K562 (cell line): ENCODE data around the gene TRAP1. TPM values are rescaled to one million over a fixed set of nuclear protein-coding genes. Genes with fewer than 3 reads are reported as not detected.

Experiments used
- ATAC-seq: fragments of 200-7000 bp; cut with Tn5 transposase; 3 replicates; pipeline ENCODE4 v1.9.1; 2020; ENCODE audit warnings: moderate library complexity
- BruUV-seq: library from RNA; stranded (reverse); fragments of 400-500 nt; replicated peaks from 2 replicates; lab custom pipeline; 2021; lab: Mats Ljungman, UMichigan
- CTCF ChIA-PET: fragments of 300-600 bp; formaldehyde crosslinking; extraction: SDS; loops from one replicate; lab custom pipeline; 2021; ENCODE audit warnings: low intra/inter-chr PET ratio; lab: Yijun Ruan, JAX
- POLR2A ChIA-PET: fragments of 300-600, 350-650 bp; sonication (Branson Sonifier 250); formaldehyde crosslinking; extraction: SDS; loops from one replicate; lab custom pipeline; 2021; ENCODE audit warnings: antibody characterized with exemption, inconsistent platforms; lab: Yijun Ruan, JAX
- DNase-seq, 4 experiments: peaks; one replicate each; pipeline versions ENCODE4 v3.0.0 to v3.0.0-alpha.2; 2011 to 2018; ENCODE audit warnings: low spot score in 3 of 4, mixed read lengths in 3 of 4; ENCODE audit errors: extremely low read depth in 1 of 4
- FAIRE-seq: peaks from 2 replicates; lab custom pipeline; 2011; peaks lifted over from hg19 to GRCh38; lab: Jason Lieb, UNC
- H2AFZ ChIP-seq: 2 replicates; pipeline ENCODE4 v1.6.0; 2011; ENCODE audit warnings: low read depth, low read length, control low read depth, inconsistent platforms
- H3K27ac ChIP-seq: fragments of 200-600 bp; 3 replicates; pipeline ENCODE4 v1.8.0; 2011; ENCODE audit warnings: low read depth, mild to moderate bottlenecking, control low read depth, inconsistent platforms, low read length, moderate library complexity, mixed read lengths; ENCODE audit errors: extremely low read depth
- H3K27me3 ChIP-seq, 2 experiments: fragments of 300-600 bp in 1 of 2; 2 replicates in 1 of 2; 3 replicates in 1 of 2; pipeline versions ENCODE4 v1.6.0 to v1.8.0; 2011; ENCODE audit warnings: inconsistent platforms in 2 of 2, low read length in 2 of 2, mild to moderate bottlenecking in 1 of 2, mixed read lengths in 1 of 2, moderate library complexity in 1 of 2; ENCODE audit not compliant: control insufficient read depth in 2 of 2, insufficient read depth in 2 of 2
- H3K36me3 ChIP-seq: fragments of 300-600 bp; 3 replicates; pipeline ENCODE4 v1.8.0; 2011; ENCODE audit warnings: mild to moderate bottlenecking, low read length, inconsistent platforms; ENCODE audit not compliant: control insufficient read depth, insufficient read depth
- H3K4me1 ChIP-seq, 2 experiments: fragments of 200-600 bp in 1 of 2; replicated peaks in 1 of 2; 2 replicates in 1 of 2; 3 replicates in 1 of 2; pipeline versions ENCODE4 v1.5.1 to v1.8.0; 2011; ENCODE audit warnings: inconsistent platforms in 2 of 2, low read length in 2 of 2, mild to moderate bottlenecking in 1 of 2, mixed read lengths in 1 of 2, moderate library complexity in 1 of 2; ENCODE audit not compliant: control insufficient read depth in 2 of 2, insufficient read depth in 2 of 2
- H3K4me2 ChIP-seq: 2 replicates; pipeline ENCODE4 v1.6.1; 2011; ENCODE audit warnings: low read length, control low read depth, inconsistent platforms, mixed read lengths; ENCODE audit not compliant: insufficient read depth
- H3K4me3 ChIP-seq: fragments of 200-600 bp; sonication (generic), shearing (Covaris generic); 2 replicates; pipeline ENCODE4 v1.5.1; 2016; ENCODE audit warnings: control low read depth, inconsistent platforms
- H3K79me2 ChIP-seq: fragments of 200-600 bp; 3 replicates; pipeline ENCODE4 v1.8.0; 2011; ENCODE audit warnings: low read length, inconsistent platforms; ENCODE audit not compliant: control insufficient read depth, insufficient read depth
- H3K9ac ChIP-seq, 2 experiments: 2 replicates each; pipeline versions ENCODE4 v1.6.0 to v1.6.1; 2011; ENCODE audit warnings: low read depth in 2 of 2, low read length in 2 of 2, control low read depth in 1 of 2, inconsistent platforms in 1 of 2, mild to moderate bottlenecking in 1 of 2, mixed read lengths in 1 of 2; ENCODE audit not compliant: insufficient read depth in 1 of 2
- H3K9me1 ChIP-seq: one replicate; pipeline ENCODE4 v1.6.0; 2011; ENCODE audit warnings: inconsistent platforms, mild to moderate bottlenecking, low read length, moderate library complexity; ENCODE audit not compliant: control insufficient read depth, insufficient read depth
- H3K9me3 ChIP-seq: replicated peaks from 2 replicates; pipeline ENCODE4 v1.5.1; 2011; ENCODE audit warnings: low read depth, low read length, inconsistent platforms; ENCODE audit not compliant: control insufficient read depth, insufficient read depth
- H4K20me1 ChIP-seq: replicated peaks from 2 replicates; pipeline ENCODE4 v1.6.1; 2011; ENCODE audit warnings: low read length, inconsistent platforms, mixed read lengths; ENCODE audit not compliant: control insufficient read depth, insufficient read depth
- BHLHE40 ChIP-seq: IDR thresholded peaks from 2 replicates; pipeline ENCODE4 v1.6.1; 2011; ENCODE audit warnings: low read length, improper control_type of control experiment
- CBFA2T2 ChIP-seq: fragments of 450-650 bp; conservative IDR thresholded peaks from 2 replicates; pipeline ENCODE4 v1.6.1; 2017; ENCODE audit warnings: mild to moderate bottlenecking
- PHB2 ChIP-seq: fragments of 450-650 bp; IDR thresholded peaks from 2 replicates; pipeline ENCODE4 v1.6.1; 2017; ENCODE audit warnings: low read depth
- PHF20 ChIP-seq: fragments of 450-650 bp; IDR thresholded peaks from 2 replicates; pipeline ENCODE4 v1.6.1; 2018; ENCODE audit not compliant: partially characterized antibody
- POLR2G ChIP-seq: fragments of 200-400 bp; formaldehyde crosslinking; IDR thresholded peaks from 2 replicates; pipeline ENCODE4 v1.6.1; 2017; ENCODE audit warnings: low read depth, mild to moderate bottlenecking, antibody characterized with exemption, low read length, moderate library complexity
- WGBS: fragments of 100-300 bp; shearing (Covaris generic); methylation state at CpG from one replicate; pipeline ENCODE4 v1.1.6; 2016; ENCODE audit warnings: low coverage, mixed read lengths; ENCODE audit not compliant: insufficient coverage; ENCODE audit errors: missing lambda C conversion rate; 5-methylcytosine and 5-hydroxymethylcytosine counted together
- in situ Hi-C: fragments of 300-500 bp; cut with MboI; formaldehyde crosslinking; loops from 4 replicates; pipeline ENCODE4 v1.15.0; 2018; ENCODE audit warnings: inconsistent platforms, mixed read lengths
- intact Hi-C: fragments of 100-400 bp; cut with micrococcal nuclease; formaldehyde crosslinking; loops from 2 replicates; pipeline ENCODE4 v1.14.2; 2022
- polyA plus RNA-seq, 8 experiments: library from polyadenylated mRNA; depleted of rRNA in 4 of 8; stranded (reverse) in 5 of 8; unstranded in 3 of 8; fragments of >200 nt; fragmentation: Nextera tagmentation in 2 of 8; fragmentation: Illumina TruSeq in 1 of 8; extraction: Ambion mirVana in 2 of 8; extraction: Trizol in 1 of 8; gene quantifications; 2 replicates each; pipeline versions ENCODE4 v1.2.1 to v1.2.3, GENCODE V29; 2011 to 2014; ENCODE audit warnings: inconsistent platforms in 1 of 8, missing spikeins in 1 of 8
- total RNA-seq, 7 experiments: library from RNA; depleted of rRNA in 6 of 7; stranded (reverse); fragments of >200 nt in 6 of 7; fragmentation: Illumina TruSeq in 2 of 7; extraction: Trizol in 2 of 7; gene quantifications; 2 replicates each; pipeline versions ENCODE4 v1.2.1 to v1.2.3, GENCODE V29; 2011 to 2021; ENCODE audit warnings: low replicate concordance in 1 of 7

Gene TRAP1
- total and polyA plus RNA-seq, 9 of the 15 experiments (the other 6 are each of a cell fraction or from before 2014, with no cell fraction given) = 19.1 to 436 (median 301) TPM

- ChIA-PET CTCF (no interaction called here), POLR2A (interaction anchor here (1.1 to 2.1 kb wide), 2 partner anchors 10 to 18 kb away, joined by 4 to 9 read pairs; no protein-coding TSS in a partner anchor)
- no peak overlapping the region for H3K4me2 ChIP-seq
- H4K20me1 ChIP-seq = peaks cover 27% of the 10 kb centered on the region
- WGBS = 91% methylated on average over 7 of the region's 9 CpGs
- TF ChIP-seq BHLHE40 (no peak), PHF20 (no peak), PHB2 (no peak)
- TF ChIP-seq, all 486 proteins: peak for 0
- Histone ChIP-seq H3K27ac (no peak overlapping the region), H3K9me1 (no peaks in the 10 kb centered on the region), H3K4me3 (no peak overlapping the region), H2AFZ (no peak overlapping the region), H3K4me1 (peaks cover 19 to 31% of the 10 kb centered on the region in 2 experiments; a peak in 4 of 5 replicates), H3K9ac (no peak overlapping the region), H3K79me2 (peaks cover 79% of the 10 kb centered on the region), H3K36me3 (peaks cover 64% of the 10 kb centered on the region; the same call in 2 of the 3 replicates), H3K9me3 (no peaks in the 10 kb centered on the region), H3K27me3 (no peaks in the 10 kb centered on the region)
- intact Hi-C loops = no loop called here
- FAIRE-seq = no peak
- no TSS peak for BruUV-seq
- DNase-seq = no peak
- in situ Hi-C loops = no loop called here
- no peak for ATAC-seq
Observed at GRCh38 chr16:3694051-3694450, 23.3 kb downstream of the TRAP1 start.

DNA sequence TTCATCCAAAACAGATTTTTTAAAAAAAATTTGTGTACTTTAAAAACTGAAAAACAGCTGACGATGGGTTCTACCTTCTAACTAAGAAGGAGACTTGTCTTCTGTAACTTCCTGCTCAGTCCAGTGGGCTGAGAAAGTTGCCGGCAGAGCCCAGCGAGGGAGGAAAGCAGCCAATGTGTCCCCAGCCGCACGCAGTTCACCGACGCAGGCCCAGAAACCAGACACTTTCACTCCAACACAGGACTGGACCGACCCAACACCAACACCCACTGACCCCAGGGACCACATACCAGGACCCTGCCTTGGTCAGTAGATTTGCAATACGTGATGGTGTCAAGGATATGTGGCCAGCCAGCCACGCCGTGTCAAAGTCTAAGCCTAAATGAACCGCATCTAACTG lies 25.6 kb downstream of the TRAP1 start:
- H3K9me3 ChIP-seq = no peaks in the 10 kb centered on the region
- no TSS peak for BruUV-seq
- no peaks in the 10 kb centered on the region for H3K9me1 ChIP-seq
- no peak overlapping the region for H3K27ac ChIP-seq
- peak overlapping the region in 1 of 2 experiments; percentile 79; a peak in 1 of 4 replicates for H3K9ac ChIP-seq
- H3K4me2 ChIP-seq = no peak overlapping the region
- WGBS = 84% methylated on average over 12 of the region's 12 CpGs
- H3K36me3 ChIP-seq = peaks cover 80% of the 10 kb centered on the region; the same call in 2 of the 3 replicates
- ATAC-seq = no peak
- intact Hi-C loops = no loop called here
- no peaks in the 10 kb centered on the region for H3K27me3 ChIP-seq
- POLR2A ChIA-PET = interaction anchor here (0.7 to 1.6 kb wide), 2 partner anchors 186 to 245 kb away, joined by 3 read pairs; no protein-coding TSS in a partner anchor
- no peak overlapping the region for H2AFZ ChIP-seq
- no peak overlapping the region for H3K4me3 ChIP-seq
- CTCF ChIA-PET = interaction anchor here (1.4 kb wide), 1 partner anchor 188 kb away, joined by 7 read pairs; the partner anchor contains the start of gene CREBBP
- H3K4me1 ChIP-seq = peaks cover 13 to 23% of the 10 kb centered on the region in 2 experiments; a peak in 4 of 5 replicates
- 0 out of 2 replicates have a peak, but pooled peaks have one; percentile 17 for TF ChIP-seq POLR2G
- TF ChIP-seq CBFA2T2 = no peak
- H4K20me1 ChIP-seq = peaks cover 21% of the 10 kb centered on the region
- no peak for FAIRE-seq
- H3K79me2 ChIP-seq = peaks cover 61% of the 10 kb centered on the region
- in situ Hi-C loops = no loop called here
- DNase-seq = no peak
